Kidney epithelial cell (primary cell): Measurements from ENCODE around the gene PLA2G3. TPM values are rescaled to one million over a fixed set of nuclear protein-coding genes. Genes with fewer than 3 reads are reported as not detected.

Experiments
- DNase-seq: peaks from one replicate; pipeline ENCODE4 v3.0.0-alpha.2; 2010; ENCODE audit warnings: low read depth
- H3K27me3 ChIP-seq: 2 replicates; pipeline ENCODE4 v1.6.0; 2011; ENCODE audit warnings: low read length; ENCODE audit not compliant: control insufficient read depth, insufficient read depth
- H3K36me3 ChIP-seq: 2 replicates; pipeline ENCODE4 v1.5.1; 2011; ENCODE audit warnings: low read length; ENCODE audit not compliant: control insufficient read depth, insufficient read depth
- H3K4me3 ChIP-seq: 2 replicates; pipeline ENCODE4 v1.5.1; 2011; ENCODE audit warnings: low read depth, mild to moderate bottlenecking, control low read depth, low read length
- CTCF ChIP-seq: IDR thresholded peaks from 2 replicates; pipeline ENCODE4 v1.5.1; 2011; ENCODE audit warnings: mild to moderate bottlenecking, moderate library complexity, low read length, control low read depth, inconsistent platforms; ENCODE audit not compliant: insufficient read depth, poor library complexity, severe bottlenecking
- total RNA-seq: library from RNA; depleted of rRNA; stranded (reverse); fragments of >200 nt; gene quantifications from 2 replicates; pipeline ENCODE4 v1.2.3, GENCODE V29; 2015

The PLA2G3 gene
- total RNA-seq, 1 donor from 2014 or later: 0.46 TPM

GRCh38 chr22:31128156-31128555 is 12.2 kb downstream of the PLA2G3 start:
- TF ChIP-seq CTCF: no peak
- H3K36me3 ChIP-seq: no peaks in the 10 kb centered on the region

GRCh38 chr22:31127181-31127772 is 13.0 kb downstream of the PLA2G3 start:
- Histone ChIP-seq H3K4me3 (no peak overlapping the region), H3K27me3 (no peaks in the 10 kb centered on the region), H3K36me3 (no peaks in the 10 kb centered on the region)
- no peak for TF ChIP-seq CTCF
- no peak for DNase-seq

More at GRCh38 chr22:31128156-31128555, 12.2 kb downstream of the PLA2G3 start:
- no peak overlapping the region for H3K4me3 ChIP-seq
- H3K27me3 ChIP-seq: no peaks in the 10 kb centered on the region
- no peak for DNase-seq

GRCh38 chr22:31126869-31127175 is 13.5 kb downstream of the PLA2G3 start:
- no peak for TF ChIP-seq CTCF
- H3K27me3 ChIP-seq: no peaks in the 10 kb centered on the region
- no peak for DNase-seq
- H3K4me3 ChIP-seq: no peak overlapping the region
- H3K36me3 ChIP-seq: no peaks in the 10 kb centered on the region

GRCh38 chr22:31126128-31126868 is 14.0 kb downstream of the PLA2G3 start:
- no peak for DNase-seq
- Histone ChIP-seq H3K27me3 (no peaks in the 10 kb centered on the region), H3K4me3 (no peak overlapping the region), H3K36me3 (no peaks in the 10 kb centered on the region)
- TF ChIP-seq CTCF: no peak

GRCh38 chr22:31125521-31126117 is 14.7 kb downstream of the PLA2G3 start:
- DNase-seq: no peak
- Histone ChIP-seq H3K4me3 (no peak overlapping the region), H3K36me3 (no peaks in the 10 kb centered on the region), H3K27me3 (no peaks in the 10 kb centered on the region)
- no peak for TF ChIP-seq CTCF
